HG03280 (cell line): ENCODE measurements around the gene RNU7-1.

Experiments
- ATAC-seq: cut with Tn5 transposase; IDR thresholded peaks from one replicate; pipeline ENCODE4 v1.9.1; 2021; ENCODE audit warnings: mild to moderate bottlenecking, moderate library complexity; ENCODE audit not compliant: unreplicated experiment

The RNU7-1 gene

DNA sequence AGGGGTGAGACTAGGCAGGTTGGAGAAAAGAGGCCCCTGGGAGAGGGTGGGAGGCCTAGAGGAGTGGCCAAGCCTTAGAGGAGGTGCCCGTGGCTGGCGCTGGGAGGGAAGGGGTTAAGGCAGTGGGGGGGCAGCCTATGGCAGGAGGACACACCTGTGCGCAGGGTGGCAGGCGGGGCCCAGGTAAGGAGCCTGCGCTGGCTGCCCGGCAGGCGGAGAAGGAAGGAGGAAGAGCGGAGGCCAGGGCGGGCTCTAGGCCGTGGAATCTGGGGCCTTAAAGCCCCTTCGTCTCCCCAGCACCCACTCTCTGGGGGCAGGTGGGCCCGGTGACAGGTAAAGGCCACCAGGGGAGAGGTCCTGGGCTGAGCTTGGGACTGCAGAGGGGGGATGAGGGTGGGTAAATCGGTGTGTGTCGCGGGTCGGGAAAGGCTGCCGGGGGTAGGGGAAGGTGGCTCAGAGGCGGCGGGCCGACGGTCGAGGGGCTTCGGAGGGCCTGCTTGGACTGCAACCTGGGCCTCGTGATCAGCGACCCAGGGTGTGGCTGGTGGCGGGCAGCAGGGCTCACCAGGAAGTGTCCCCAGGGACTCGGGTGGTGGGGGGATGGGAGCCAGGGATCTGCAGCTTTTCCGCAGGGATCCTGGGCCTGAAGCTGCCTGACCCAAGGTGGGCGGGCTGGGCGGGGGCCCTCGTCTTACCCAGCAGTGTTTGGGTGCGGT lies 19.6 kb downstream of the RNU7-1 start:
- no peak for ATAC-seq

DNA sequence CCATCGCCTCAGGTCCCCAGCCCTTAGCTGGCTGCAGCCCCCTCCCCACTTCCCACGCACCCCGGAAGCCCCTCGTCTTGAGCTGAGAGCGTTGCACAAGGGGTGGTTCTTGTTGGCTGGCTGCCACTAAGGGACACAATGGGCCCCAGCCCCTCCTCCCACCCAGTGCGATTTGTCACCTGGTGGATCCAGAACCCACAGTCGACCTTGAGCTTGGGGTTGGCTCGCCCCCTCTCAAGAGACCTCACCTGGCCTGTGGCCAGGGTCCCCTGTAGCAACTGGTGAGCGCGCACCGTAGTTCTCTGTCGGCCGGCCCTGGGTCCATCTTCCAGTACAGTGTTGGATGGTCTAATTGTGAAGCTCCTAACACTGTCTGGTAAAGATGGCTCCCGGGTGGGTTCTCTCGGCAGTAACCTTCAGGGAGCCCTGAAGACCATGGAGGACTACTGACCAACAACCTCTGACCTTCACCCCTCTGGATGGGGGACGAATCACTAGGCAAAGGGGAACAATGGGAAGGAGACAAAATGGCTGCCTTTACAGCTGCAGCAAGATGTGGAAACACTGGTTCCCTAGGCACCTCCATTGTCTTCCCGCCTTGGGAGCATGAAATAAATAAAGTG lies 20.3 kb downstream of the RNU7-1 start:
- ATAC-seq, result no peak

DNA sequence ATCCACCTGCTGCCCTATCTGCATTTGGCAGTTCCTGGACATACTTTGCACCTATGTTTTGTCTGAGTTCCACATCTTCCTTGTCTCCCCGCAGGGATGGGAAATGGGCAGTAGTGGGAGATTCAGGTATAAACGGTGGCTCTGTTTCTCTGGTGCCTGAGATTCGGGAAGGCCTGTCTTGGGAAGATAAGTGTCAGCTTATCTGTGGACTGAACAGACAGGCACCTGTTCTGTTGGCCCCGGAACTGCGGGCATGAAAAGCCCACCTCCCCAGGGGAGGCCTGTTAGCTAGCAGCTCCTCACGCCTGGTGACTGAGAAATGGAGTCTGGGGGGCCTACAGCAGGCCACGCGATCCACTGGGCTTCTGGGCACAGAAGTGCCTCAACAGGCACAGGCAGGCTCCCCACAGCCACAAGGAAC lies 21.0 kb downstream of the RNU7-1 start:
- ATAC-seq, result no peak

DNA sequence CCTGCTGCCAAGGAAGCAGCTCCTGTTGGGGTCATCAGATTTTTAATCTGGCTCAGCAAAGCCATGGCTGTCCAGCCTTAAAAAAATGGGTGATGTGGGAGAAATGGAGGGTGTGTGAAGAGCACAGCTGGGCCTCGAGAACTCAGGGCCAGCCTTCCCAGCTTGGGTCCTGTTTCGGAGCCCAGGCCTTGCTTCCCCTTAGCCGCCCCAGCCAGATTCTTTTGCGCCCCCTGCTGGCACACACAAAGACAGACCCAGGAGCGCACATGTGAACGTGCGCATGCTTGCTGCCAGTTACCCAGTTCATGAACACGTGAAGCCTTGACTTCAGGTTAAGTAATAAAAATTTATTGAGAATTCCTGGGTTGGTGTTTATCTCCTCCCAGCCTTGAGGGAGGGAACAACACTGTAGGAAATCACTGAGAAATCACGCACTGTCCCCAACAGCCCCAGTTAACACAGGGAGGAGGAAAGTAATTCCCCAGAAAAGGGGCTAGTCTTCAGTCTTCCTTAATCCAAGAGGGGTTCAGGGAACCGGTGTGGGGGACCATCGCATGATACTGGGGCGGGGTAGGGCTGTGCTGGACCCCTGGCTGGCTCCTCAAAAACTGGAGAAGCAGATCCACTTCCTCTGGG lies 21.5 kb downstream of the RNU7-1 start:
- peak; percentile 46 for ATAC-seq

DNA sequence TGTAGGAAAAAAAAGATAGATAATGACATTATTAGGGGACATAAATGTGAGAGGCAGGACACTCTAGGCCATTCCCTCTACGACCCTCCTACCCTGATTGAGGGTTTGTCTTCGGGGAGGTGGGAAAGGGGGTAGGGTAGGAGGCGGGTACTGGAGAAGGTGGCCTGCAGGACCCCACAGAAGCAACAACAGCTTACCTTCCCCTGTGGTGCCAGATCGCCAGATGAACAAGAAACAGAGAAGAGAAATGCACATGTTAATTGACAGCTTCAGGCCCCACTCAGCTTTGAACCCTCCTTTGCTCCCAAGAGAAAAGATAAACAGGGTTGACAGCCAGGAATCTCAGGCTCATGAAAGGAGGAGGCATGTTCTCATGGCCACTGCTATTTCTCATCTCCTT lies 22.1 kb downstream of the RNU7-1 start:
- no peak for ATAC-seq

DNA sequence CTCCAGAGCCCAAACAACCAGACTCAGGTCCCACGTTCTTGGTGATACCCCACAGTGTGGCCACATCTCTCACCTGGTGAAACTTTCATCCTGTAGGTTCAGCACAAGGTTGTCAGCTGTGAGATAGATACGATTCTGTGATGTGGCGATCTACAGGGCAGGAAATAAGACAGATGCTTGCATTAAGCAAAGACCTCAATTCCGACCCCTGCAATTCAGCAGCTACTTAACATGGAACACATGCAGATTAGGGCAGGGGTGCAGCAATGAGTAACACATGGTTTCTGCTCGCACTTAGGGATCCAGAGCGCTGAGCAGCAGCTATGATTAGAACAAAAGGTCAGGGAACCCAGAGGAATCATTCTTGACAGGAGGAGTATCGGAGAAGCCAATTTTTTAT lies 22.7 kb downstream of the RNU7-1 start:
- no peak for ATAC-seq

DNA sequence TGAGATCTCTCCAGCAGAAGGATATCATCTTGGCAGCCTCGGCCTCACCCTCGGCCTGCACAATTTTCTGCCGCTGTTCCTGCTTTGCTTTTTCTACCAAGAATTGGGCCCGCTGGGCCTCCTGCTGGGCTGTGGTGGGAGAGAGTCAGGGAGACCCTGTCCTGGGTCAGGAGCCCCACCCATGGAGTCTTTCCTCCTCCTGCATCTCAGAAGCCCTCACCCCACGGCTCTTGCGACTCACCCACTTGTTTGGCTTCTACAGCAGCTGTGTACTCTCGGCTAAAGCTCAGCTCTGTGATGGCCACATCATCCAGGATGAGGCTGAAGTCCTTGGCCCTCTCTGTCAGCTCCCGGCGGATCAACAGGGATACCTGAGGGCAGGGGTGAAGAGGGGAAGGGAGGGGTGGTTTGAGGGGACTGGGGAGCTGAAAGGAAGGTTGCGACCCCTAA lies 24.1 kb downstream of the RNU7-1 start:
- no peak for ATAC-seq

DNA sequence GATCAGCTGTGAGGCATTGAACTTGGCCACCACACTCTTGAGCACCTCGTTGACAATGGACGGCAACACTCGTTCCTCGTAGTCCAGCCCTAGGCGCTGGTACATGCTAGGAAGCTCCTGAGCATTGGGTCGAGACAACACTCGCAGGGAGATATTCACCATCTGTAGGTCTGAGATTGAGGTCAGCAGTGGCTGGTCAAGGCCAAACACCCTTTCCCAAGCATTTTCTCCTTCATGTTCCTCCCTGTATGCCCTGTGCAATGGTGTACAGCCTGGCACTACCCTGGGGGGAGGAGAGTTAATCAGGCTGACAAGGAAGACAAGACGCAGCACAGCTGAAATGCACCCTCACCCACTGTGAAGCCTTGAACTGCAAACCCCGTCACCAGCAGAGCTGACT lies 24.8 kb downstream of the RNU7-1 start:
- no peak for ATAC-seq

DNA sequence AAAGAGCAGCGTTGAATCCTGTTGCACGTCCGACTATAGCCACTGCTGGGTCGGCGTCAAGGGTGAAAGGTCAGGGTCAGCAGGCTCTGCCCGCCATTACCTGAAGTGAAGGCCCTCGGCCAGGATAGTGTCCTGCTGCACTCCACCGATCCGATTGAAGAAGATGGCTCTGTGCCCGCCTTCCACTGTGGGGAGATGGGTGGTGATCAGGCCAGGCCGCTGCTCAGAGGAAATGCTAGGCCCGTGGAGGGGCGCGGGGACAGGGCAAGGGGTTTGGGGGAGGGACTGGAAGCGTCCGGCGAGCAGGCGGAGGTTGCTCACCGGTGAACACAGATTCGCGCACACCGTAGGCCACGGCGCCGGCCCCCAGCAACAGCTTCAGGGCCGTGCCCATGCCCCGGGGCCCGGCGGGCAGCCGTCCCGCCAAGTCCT lies 26.5 kb downstream of the RNU7-1 start:
- ATAC-seq, result no peak

DNA sequence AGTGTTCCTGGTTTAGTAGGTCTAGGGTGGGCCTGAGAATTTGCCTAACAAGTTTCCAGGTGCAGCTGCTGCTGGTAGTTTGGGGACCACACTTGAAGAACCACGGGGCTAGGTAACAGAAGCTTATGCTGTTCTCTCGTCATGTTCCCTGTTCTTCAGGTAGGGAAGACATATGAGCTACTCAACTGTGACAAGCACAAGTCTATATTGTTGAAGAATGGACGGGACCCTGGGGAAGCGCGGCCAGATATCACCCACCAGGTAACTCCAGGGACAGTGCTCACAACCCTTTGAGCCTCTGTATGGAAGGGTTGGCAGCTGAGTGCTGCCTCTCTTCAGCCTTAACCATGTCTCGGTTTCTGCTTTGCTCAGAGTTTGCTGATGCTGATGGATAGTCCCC lies 30.6 kb downstream of the RNU7-1 start:
- no peak for ATAC-seq

DNA sequence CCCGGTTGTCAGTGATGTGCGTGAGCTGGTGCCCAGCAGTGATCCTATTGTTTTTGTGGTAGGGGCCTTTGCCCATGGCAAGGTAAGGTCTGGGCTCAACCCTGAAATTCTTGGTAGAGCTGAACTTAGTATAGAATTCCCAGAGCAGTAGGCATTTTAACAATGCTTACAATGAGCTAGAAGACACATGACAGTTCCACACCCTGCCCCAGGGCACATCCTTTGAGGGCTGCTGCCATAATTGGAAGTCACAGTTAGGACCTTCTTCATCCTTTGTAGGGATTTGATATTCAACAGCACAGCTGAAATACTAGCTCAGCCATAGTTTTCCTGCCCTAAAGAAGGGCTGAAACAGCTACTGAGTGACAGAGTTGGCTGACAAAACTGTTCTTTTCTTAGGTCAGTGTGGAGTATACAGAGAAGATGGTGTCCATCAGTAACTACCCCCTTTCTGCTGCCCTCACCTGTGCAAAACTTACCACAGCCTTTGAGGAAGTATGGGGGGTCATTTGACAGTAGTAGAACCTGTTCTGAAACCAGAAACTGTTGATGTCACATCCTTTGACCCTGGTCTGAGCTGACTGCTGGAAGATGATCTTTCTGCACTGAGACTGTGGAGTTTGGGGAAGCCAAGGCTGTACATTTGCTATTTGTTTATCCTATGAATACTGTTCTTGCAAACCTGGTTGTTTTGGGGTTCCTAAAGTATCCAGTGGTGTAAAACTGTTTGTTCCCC lies 31.8 kb downstream of the RNU7-1 start:
- no peak for ATAC-seq

DNA sequence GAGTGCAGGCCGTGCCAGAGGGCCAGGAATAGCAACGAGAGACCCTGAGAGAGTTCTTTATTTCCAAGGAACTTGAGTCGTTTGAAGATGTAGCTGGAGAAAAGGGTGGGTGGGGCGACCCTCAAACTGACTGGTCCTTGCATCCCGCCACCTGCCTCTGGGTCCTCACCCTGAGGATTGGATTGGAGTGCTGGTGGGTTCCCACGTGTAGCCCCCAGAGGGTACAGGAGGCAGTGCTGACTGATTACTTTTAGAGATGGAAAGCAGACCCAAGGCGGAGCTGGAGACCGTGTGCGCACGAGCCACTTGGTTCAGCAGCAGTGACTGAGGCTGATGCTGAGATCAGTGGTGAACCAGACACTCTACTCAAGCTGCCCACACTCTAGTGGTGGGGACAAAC lies 34.0 kb downstream of the RNU7-1 start:
- ATAC-seq, result no peak

DNA sequence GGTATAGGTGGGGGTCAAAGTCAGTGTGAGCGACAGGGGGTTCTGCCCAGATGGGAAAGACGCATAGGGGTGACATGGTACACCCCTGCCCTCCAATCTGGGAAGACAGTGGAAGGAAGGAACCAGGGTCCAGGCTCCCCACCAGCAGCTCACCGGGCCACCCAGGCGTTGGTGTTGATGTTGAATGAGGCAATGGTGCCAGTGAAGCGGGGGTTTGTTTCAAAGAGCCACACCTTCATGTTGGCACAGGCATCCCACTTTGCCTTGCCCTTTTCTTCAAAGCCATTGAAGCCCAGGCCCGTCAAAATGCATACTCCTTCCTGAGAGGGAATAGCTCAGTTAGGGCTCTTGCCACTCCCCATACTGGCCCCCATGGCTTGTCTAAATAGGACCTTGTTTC lies 34.6 kb downstream of the RNU7-1 start:
- ATAC-seq, result no peak

DNA sequence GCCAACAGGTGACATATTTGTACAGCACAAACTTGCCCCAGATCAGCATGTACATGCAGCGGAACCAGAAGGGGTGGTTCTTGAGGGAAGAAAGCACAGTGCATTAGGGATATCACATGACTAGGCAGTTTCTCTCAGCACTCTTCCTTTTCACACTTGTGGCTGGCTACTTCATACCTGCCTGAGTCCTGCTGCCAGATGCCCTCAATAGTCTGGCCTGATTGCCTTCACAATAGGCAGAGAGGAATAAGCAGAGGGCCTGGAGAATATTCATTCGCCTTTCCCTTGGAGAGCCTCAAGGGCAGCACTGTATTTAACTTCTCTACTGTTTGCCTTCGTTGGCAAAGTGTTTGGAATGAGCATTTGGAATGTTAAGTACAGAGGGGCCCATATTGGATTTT lies 35.0 kb downstream of the RNU7-1 start:
- ATAC-seq, result no peak

DNA sequence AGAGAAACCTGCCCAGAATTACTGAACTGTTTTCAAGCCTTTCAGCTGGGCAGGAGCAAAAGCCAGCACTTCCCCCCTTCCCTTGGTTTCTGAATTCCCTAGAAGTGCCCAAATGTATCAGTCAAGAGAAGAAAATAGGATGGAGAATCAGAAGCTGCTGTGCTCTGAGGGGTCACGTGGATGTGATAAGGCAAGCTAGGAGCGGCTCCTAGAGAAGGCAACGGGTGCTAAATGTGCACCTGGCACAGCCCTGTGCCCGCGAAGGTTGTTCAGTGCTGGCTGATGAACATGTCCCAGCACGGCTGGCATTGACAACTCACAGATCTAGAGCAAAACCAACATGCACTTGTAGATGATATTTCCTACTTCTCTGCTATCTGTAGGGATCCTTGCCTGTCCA lies 35.4 kb downstream of the RNU7-1 start:
- no peak for ATAC-seq

DNA sequence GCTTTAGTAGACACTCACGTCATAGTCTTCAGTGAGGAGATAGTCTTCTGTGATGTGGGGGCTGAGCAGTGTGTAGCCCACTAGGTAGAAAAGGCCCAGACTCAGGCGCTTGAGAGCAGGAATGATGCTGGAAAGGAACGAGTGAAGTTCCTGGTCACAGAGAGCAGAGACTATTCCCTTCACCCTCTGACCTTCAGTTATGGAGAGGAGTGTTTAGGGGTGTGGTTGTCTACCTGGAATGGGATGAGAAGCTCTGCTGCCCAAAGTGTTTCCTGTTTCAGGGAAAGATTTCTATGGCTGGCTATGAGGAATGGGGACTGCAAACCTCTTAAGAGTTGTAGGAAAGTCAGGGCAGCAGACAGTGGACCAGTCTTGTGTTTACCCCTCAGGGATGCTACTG lies 35.8 kb downstream of the RNU7-1 start:
- no peak for ATAC-seq

DNA sequence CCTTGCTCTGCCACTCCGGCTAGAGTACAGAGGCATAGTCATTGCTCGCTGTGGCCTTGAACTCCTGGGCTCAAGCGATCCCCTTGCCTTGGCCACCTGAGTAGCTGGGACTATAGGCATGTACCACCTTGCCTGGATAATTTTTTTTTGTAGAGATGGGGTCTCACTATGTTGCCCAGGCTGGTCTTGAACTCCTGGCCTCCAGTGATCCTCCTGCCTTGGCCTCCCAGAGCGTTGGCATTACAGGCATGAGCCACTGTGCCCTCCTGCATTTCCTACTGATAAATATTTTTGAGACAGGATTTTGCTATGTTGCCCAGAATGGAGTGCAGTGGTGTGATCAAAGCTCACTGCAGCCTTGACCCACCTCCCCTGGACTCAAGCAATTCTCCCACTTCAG lies 36.5 kb downstream of the RNU7-1 start:
- no peak for ATAC-seq

DNA sequence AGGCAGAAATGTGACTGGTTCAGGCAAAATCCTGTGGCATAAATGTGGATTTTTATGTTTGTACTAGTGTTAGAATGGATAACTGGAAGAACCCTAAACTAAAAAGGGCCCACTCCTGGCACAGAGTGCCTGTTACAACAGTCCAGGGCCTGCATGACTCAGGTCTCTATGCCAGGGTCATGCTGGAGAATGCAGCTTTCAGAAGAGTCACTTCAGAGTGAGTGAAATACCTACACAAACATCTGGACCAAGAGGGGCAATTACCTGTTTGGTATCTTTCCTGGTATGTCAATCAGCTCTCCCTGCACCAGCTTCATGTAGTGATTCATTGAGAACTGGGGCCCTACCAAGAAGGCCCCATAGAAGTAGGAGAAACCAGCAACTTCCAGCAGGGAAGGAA lies 37.1 kb downstream of the RNU7-1 start:
- ATAC-seq, result no peak

DNA sequence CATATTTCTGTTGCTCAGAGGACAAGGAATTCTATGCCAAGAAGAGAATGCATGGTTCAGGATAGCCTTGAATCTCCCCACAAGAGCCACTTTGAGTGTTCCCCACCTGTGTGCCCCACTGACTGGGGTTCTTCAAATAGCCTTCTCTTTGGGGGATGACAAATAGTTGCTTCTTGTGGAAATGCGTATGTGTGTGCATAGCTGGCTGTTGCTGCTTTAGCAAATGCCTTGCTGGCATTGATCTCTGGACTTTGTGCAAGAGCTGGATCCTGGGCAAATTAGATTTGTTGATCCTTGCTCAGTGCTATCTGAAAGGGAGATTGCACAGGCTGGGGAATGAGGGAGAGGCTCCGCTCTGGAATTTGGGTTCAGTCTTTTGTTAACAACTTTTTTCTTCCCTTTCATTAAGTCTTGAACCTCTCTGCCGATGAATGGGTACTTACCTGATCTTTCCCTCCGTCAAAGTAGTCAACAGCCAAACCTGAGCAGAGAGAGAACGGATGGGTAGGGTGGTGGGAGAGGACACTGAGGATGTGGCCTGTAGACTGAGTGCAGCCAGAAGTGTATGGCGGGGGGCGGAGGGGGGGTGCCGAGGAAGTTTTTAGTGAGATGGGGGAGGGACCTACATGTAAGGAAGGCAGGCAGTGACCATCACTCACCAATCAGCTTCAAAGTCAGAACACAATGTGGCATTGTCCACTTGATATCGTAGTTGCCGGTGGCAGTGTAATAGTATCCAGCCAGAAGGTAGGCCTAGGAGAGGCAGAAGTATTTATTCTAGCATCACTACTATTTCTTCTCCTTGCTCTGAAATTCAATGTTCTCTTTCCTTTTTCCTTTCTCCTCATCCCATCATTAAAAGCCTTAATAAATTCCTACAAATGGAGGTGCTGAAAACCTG lies 37.8 kb downstream of the RNU7-1 start:
- ATAC-seq, result no peak

DNA sequence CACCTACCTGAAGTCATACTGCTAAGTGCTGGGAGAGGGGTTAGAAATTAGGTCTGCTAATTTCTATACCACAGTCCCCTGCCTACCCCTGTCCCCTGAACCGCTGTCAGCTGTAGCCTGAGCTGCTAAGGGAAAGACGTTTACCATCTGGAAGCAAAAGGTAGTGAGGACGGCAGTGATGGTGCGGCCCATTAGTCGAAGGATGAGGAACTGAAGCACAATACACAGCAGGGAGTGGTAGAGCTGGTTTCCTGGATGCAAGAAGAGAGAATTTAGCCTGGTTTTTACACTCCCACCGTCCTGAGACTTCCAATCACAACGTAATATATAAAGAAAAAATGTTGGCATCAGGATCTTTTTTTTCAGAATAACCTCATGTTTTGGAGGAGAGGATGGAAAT lies 38.9 kb downstream of the RNU7-1 start:
- no peak for ATAC-seq
